Measurements from ENCODE around the gene NAIF1. TPM values are rescaled to one million over a fixed set of nuclear protein-coding genes. Genes with fewer than 3 reads are reported as not detected.

The NAIF1 gene
- total RNA-seq, 1 donor from 2014 or later = 6.7 TPM

GRCh38 chr9:128096616-128097536, 29.8 kb upstream of the NAIF1 start:
- H3K27me3 Mint-ChIP-seq = no peaks in the 10 kb centered on the region
- H3K4me1 Mint-ChIP-seq (ENCODE audit: unreplicated experiment) = peaks cover 56% of the 10 kb centered on the region
- no peak for DNase-seq (ENCODE audit: extremely low spot score, unreplicated experiment)
- H3K27ac Mint-ChIP-seq = peak overlapping the region; percentile 100
- H3K36me3 Mint-ChIP-seq = peaks cover 6% of the 10 kb centered on the region
- no peak for TF ChIP-seq CTCF (conservative IDR thresholded peaks at IDR 0.05)
- peak overlapping the region; percentile 28 for H3K4me3 Mint-ChIP-seq
- H3K9me3 Mint-ChIP-seq = no peaks in the 10 kb centered on the region

- Mint-ChIP-seq H3K36me3 (no peaks in the 10 kb centered on the region), H3K4me3 (no peak overlapping the region), H3K27ac (peak overlapping the region; percentile 99), H3K4me1 (ENCODE audit: unreplicated experiment) (peaks cover 58% of the 10 kb centered on the region), H3K9me3 (no peaks in the 10 kb centered on the region), H3K27me3 (no peaks in the 10 kb centered on the region)
- TF ChIP-seq CTCF (conservative IDR thresholded peaks at IDR 0.05) = no peak
- DNase-seq (ENCODE audit: extremely low spot score, unreplicated experiment) = no peak
Measured at GRCh38 chr9:128094950-128095544, 27.9 kb upstream of the NAIF1 start.

GRCh38 chr9:128094166-128094949, 27.2 kb upstream of the NAIF1 start:
- no peaks in the 10 kb centered on the region for H3K9me3 Mint-ChIP-seq
- DNase-seq (ENCODE audit: extremely low spot score, unreplicated experiment) = peak; percentile 84
- peaks cover 58% of the 10 kb centered on the region for H3K4me1 Mint-ChIP-seq (ENCODE audit: unreplicated experiment)
- H3K27ac Mint-ChIP-seq = peak overlapping the region; percentile 99
- no peak for TF ChIP-seq CTCF (conservative IDR thresholded peaks at IDR 0.05)
- no peaks in the 10 kb centered on the region for H3K27me3 Mint-ChIP-seq
- H3K36me3 Mint-ChIP-seq = no peaks in the 10 kb centered on the region
- peak overlapping the region; percentile 79 for H3K4me3 Mint-ChIP-seq

GRCh38 chr9:128093011-128093410, 25.9 kb upstream of the NAIF1 start:
- Mint-ChIP-seq H3K4me1 (ENCODE audit: unreplicated experiment) (peaks cover 45% of the 10 kb centered on the region), H3K27me3 (no peaks in the 10 kb centered on the region), H3K4me3 (no peak overlapping the region), H3K36me3 (no peaks in the 10 kb centered on the region), H3K9me3 (no peaks in the 10 kb centered on the region), H3K27ac (peak overlapping the region; percentile 99)
- no peak for DNase-seq (ENCODE audit: extremely low spot score, unreplicated experiment)
- TF ChIP-seq CTCF (conservative IDR thresholded peaks at IDR 0.05) = no peak

- DNase-seq (ENCODE audit: extremely low spot score, unreplicated experiment) = no peak
- H3K27me3 Mint-ChIP-seq = no peaks in the 10 kb centered on the region
- peaks cover 2% of the 10 kb centered on the region for H3K36me3 Mint-ChIP-seq
- H3K4me3 Mint-ChIP-seq = no peak overlapping the region
- no peak for TF ChIP-seq CTCF (conservative IDR thresholded peaks at IDR 0.05)
- peak overlapping the region; percentile 99 for H3K27ac Mint-ChIP-seq
- no peaks in the 10 kb centered on the region for H3K9me3 Mint-ChIP-seq
- peaks cover 41% of the 10 kb centered on the region for H3K4me1 Mint-ChIP-seq (ENCODE audit: unreplicated experiment)
Measured at GRCh38 chr9:128092199-128092977, 25.3 kb upstream of the NAIF1 start.
